Ovary (tissue), 9 donors: ENCODE results near the gene KPNA6. TPM values are rescaled to one million over a fixed set of nuclear protein-coding genes. Genes with fewer than 3 reads are reported as not detected.

Source experiments
- DNase-seq, 5 donors: peaks; one replicate each; pipeline ENCODE4 v3.0.0-alpha.2; 2019 to 2020
- H3K27ac ChIP-seq, 2 donors: fragments of 200-600 bp; one replicate each; pipeline versions ENCODE4 v1.5.1 to v1.8.0; 2019 to 2022
- H3K27me3 ChIP-seq: fragments of 200-600 bp; one replicate; pipeline ENCODE4 v1.8.0; 2022
- H3K36me3 ChIP-seq: fragments of 200-600 bp; sonication (generic); one replicate; pipeline ENCODE4 v1.5.1; 2019
- H3K4me1 ChIP-seq: one replicate; pipeline ENCODE4 v1.8.1; 2013; ENCODE audit warnings: mild to moderate bottlenecking, moderate library complexity; ENCODE audit not compliant: insufficient read depth
- H3K4me3 ChIP-seq: fragments of 200-600 bp; sonication (generic); one replicate; pipeline ENCODE4 v1.5.1; 2017
- H3K9me3 ChIP-seq, 2 donors: fragments of 200-600 bp in 1 of 2; sonication (generic) in 1 of 2; one replicate each; pipeline versions ENCODE4 v1.5.1 to v1.8.1; 2013 to 2019; ENCODE audit warnings: mild to moderate bottlenecking in 1 of 2, moderate library complexity in 1 of 2
- CTCF ChIP-seq, 3 donors: fragments of 450-650 bp in 2 of 3; fragments of 200-600 bp in 1 of 3; IDR thresholded peaks; one replicate each; pipeline versions ENCODE4 v1.5.1 to v1.8.0; 2016 to 2022; ENCODE audit warnings: antibody characterized with exemption in 3 of 3, mild to moderate bottlenecking in 1 of 3
- EP300 ChIP-seq: sonication (generic); formaldehyde crosslinking; IDR thresholded peaks from one replicate; pipeline ENCODE4 v1.6.1; 2017; ENCODE audit warnings: antibody characterized with exemption
- POLR2A ChIP-seq: fragments of 450-650 bp; IDR thresholded peaks from one replicate; pipeline ENCODE4 v1.6.1; 2017; ENCODE audit warnings: antibody characterized with exemption, mild to moderate bottlenecking, moderate library complexity
- WGBS, 3 donors: extraction: QIAGEN DNeasy Blood & Tissue Kit in 1 of 3; methylation state at CpG; one replicate each; pipeline versions ENCODE4 v1.1.5 to v1.1.7; 2013 to 2017; 5-methylcytosine and 5-hydroxymethylcytosine counted together
- intact Hi-C, 4 donors: fragments of 100-400 bp; cut with DNase I; formaldehyde crosslinking; loops; one replicate each; pipeline versions ENCODE4 v1.11.0 to v1.15.1; 2022 to 2023
- polyA plus RNA-seq, 2 donors: library from polyadenylated mRNA; stranded (reverse); fragments of 200-250 nt in 1 of 2; fragments of 350-450 nt in 1 of 2; fragmentation: Illumina TruSeq in 1 of 2; extraction: RNeasy Lipid Tissue Mini Kit (QIAGEN cat#74804) in 1 of 2; gene quantifications; one replicate each; pipeline ENCODE4 v1.2.3, GENCODE V29; 2013 to 2014
- total RNA-seq, 7 donors: library from RNA; depleted of rRNA in 2 of 7; stranded (reverse); fragments of >200 nt in 2 of 7; fragmentation: NEBNext Ultra II Directional in 3 of 7; extraction: Animal tissue kit (Norgen Biotek cat#: 25700) in 3 of 7; gene quantifications; one replicate each; pipeline versions ENCODE4 v1.1.0 to v1.2.4, GENCODE V29; 2016 to 2023
- donor health status: DM: no; HTN: no; CAD: no; lungs with moderate emphysema.
- donor health status: DM: no; HTN: no; CAD: no.
- donor health status: Bipolar disorder and iron deficiency.
- donor health status: DM: yes; HTN: yes; CAD: no.
- donor health status: DM: no; HTN: no; CAD: no.
- donor health status: DM: yes; HTN: yes; CAD: no.

The KPNA6 gene
- total and polyA plus RNA-seq, 9 donors, result 9.3 to 57.7 (median 45.7) TPM

GRCh38 chr1:32192220-32192948 lies 84.5 kb downstream of the KPNA6 start:
- 76 to 90% (median 90%) methylated on average over 8 of the region's 8 CpGs for WGBS, 3 donors
- no peaks in the 10 kb centered on the region for H3K9me3 ChIP-seq
- H3K27me3 ChIP-seq, result no peaks in the 10 kb centered on the region
- H3K4me3 ChIP-seq, result no peak overlapping the region
- no peak overlapping the region for H3K27ac ChIP-seq
- TF ChIP-seq POLR2A (no peak), CTCF (IDR thresholded peaks at IDR 0.05) (no peak), EP300 (no peak)
- no peaks in the 10 kb centered on the region for H3K36me3 ChIP-seq
- intact Hi-C loops, result no loop called here
- peak in 1 of 5 donors; percentile 23 for DNase-seq
- no peaks in the 10 kb centered on the region for H3K4me1 ChIP-seq

GRCh38 chr1:32194984-32195383 lies 87.1 kb downstream of the KPNA6 start:
- 93 to 96% (median 93%) methylated on average over 6 of the region's 6 CpGs for whole genome bisulfite sequencing, 3 donors
- DNase-seq, result no peak

GRCh38 chr1:32195531-32195930 lies 87.7 kb downstream of the KPNA6 start:
- no peaks in the 10 kb centered on the region for H3K36me3 ChIP-seq
- peaks cover 5% of the 10 kb centered on the region for H3K4me1 ChIP-seq
- WGBS, 3 donors, result 79 to 82% (median 81%) methylated on average over 3 of the region's 3 CpGs
- H3K27me3 ChIP-seq, result no peaks in the 10 kb centered on the region
- no peaks in the 10 kb centered on the region for H3K9me3 ChIP-seq
- intact Hi-C loops, result no loop called here
- DNase-seq, result no peak
- H3K27ac ChIP-seq, result no peak overlapping the region
- no peak overlapping the region for H3K4me3 ChIP-seq
- TF ChIP-seq POLR2A, result no peak
- TF ChIP-seq CTCF (IDR thresholded peaks at IDR 0.05), result no peak
- TF ChIP-seq EP300, result no peak

More at GRCh38 chr1:32194984-32195383, 87.1 kb downstream of the KPNA6 start:
- Histone ChIP-seq H3K27me3 (no peaks in the 10 kb centered on the region), H3K9me3 (no peaks in the 10 kb centered on the region), H3K4me1 (peaks cover 5% of the 10 kb centered on the region), H3K4me3 (no peak overlapping the region), H3K27ac (no peak overlapping the region), H3K36me3 (no peaks in the 10 kb centered on the region)
- TF ChIP-seq EP300 (no peak), POLR2A (no peak), CTCF (IDR thresholded peaks at IDR 0.05) (no peak)
- intact Hi-C loops, result no loop called here

- peaks cover 5% of the 10 kb centered on the region for H3K4me1 ChIP-seq
- H3K36me3 ChIP-seq, result no peaks in the 10 kb centered on the region
- H3K4me3 ChIP-seq, result no peak overlapping the region
- intact Hi-C loops, result no loop called here
- H3K27ac ChIP-seq, result no peak overlapping the region
- H3K9me3 ChIP-seq, result no peaks in the 10 kb centered on the region
- DNase-seq, result no peak
- no peak for TF ChIP-seq CTCF (IDR thresholded peaks at IDR 0.05)
- TF ChIP-seq EP300, result no peak
- no peak for TF ChIP-seq POLR2A
- no peaks in the 10 kb centered on the region for H3K27me3 ChIP-seq
Measured at GRCh38 chr1:32195972-32196823, 88.3 kb downstream of the KPNA6 start.
